ENCODE measurements around the gene TNFAIP8.

DNA sequence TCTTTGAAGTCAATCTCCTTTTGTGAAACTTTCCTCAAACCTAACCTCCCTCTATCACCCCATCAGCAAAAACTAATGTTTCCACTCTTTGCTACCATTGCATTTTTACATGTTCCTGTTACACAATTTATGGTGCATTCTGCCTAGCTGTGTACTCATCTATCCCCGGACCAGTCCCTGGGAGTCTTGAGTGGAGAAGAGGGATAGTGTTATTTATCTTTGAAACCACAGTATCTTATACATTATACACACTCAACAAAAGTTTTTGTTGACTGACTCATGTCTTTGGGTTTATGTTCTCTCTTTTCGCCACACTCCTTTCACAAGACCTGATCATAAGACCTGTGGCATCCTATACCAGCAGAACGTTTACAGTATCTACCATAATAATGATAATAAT is 26.4 kb downstream of the TNFAIP8 start:
- TF ChIP-seq, protein P1, sequence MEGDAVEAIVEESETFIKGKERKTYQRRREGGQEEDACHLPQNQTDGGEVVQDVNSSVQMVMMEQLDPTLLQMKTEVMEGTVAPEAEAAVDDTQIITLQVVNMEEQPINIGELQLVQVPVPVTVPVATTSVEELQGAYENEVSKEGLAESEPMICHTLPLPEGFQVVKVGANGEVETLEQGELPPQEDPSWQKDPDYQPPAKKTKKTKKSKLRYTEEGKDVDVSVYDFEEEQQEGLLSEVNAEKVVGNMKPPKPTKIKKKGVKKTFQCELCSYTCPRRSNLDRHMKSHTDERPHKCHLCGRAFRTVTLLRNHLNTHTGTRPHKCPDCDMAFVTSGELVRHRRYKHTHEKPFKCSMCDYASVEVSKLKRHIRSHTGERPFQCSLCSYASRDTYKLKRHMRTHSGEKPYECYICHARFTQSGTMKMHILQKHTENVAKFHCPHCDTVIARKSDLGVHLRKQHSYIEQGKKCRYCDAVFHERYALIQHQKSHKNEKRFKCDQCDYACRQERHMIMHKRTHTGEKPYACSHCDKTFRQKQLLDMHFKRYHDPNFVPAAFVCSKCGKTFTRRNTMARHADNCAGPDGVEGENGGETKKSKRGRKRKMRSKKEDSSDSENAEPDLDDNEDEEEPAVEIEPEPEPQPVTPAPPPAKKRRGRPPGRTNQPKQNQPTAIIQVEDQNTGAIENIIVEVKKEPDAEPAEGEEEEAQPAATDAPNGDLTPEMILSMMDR (IDR thresholded peaks at IDR 0.05), result no peak
- no peak for TF ChIP-seq EP300 (IDR thresholded peaks at IDR 0.05; ENCODE audit: borderline replicate concordance in 1 of 2, low read depth in 1 of 2, low read length in 1 of 2)
- no peak for TF ChIP-seq POLR2AphosphoS5 (IDR thresholded peaks at IDR 0.05; ENCODE audit: low read depth, low read length)
- TF ChIP-seq JUND (IDR thresholded peaks at IDR 0.05), result no peak
- TF ChIP-seq, protein P2, sequence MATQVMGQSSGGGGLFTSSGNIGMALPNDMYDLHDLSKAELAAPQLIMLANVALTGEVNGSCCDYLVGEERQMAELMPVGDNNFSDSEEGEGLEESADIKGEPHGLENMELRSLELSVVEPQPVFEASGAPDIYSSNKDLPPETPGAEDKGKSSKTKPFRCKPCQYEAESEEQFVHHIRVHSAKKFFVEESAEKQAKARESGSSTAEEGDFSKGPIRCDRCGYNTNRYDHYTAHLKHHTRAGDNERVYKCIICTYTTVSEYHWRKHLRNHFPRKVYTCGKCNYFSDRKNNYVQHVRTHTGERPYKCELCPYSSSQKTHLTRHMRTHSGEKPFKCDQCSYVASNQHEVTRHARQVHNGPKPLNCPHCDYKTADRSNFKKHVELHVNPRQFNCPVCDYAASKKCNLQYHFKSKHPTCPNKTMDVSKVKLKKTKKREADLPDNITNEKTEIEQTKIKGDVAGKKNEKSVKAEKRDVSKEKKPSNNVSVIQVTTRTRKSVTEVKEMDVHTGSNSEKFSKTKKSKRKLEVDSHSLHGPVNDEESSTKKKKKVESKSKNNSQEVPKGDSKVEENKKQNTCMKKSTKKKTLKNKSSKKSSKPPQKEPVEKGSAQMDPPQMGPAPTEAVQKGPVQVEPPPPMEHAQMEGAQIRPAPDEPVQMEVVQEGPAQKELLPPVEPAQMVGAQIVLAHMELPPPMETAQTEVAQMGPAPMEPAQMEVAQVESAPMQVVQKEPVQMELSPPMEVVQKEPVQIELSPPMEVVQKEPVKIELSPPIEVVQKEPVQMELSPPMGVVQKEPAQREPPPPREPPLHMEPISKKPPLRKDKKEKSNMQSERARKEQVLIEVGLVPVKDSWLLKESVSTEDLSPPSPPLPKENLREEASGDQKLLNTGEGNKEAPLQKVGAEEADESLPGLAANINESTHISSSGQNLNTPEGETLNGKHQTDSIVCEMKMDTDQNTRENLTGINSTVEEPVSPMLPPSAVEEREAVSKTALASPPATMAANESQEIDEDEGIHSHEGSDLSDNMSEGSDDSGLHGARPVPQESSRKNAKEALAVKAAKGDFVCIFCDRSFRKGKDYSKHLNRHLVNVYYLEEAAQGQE (IDR thresholded peaks at IDR 0.05; ENCODE audit: low read depth, low read length), result no peak
- no peak for TF ChIP-seq TCF12 (IDR thresholded peaks at IDR 0.05)
- TF ChIP-seq CHD2 (IDR thresholded peaks at IDR 0.05; ENCODE audit: low read length, partially characterized antibody), result no peak
- TF ChIP-seq EZH2phosphoT487 (IDR thresholded peaks at IDR 0.05; ENCODE audit: borderline replicate concordance, low read depth), result no peak
- TF ChIP-seq SIN3A (IDR thresholded peaks at IDR 0.05; ENCODE audit: borderline replicate concordance, low read depth, low read length), result no peak
- no peak for TF ChIP-seq SMC3 (IDR thresholded peaks at IDR 0.05; ENCODE audit: low read depth, low read length)

Measured in SK-N-SH (cell line).